GM18519 (cell line): Measurements from ENCODE around the gene DTD1.

Experiments used
- ATAC-seq: cut with Tn5 transposase; IDR thresholded peaks from one replicate; pipeline ENCODE4 v1.9.1; 2021; ENCODE audit warnings: mild to moderate bottlenecking, moderate library complexity; ENCODE audit not compliant: unreplicated experiment, low FRiP score

Gene DTD1

DNA sequence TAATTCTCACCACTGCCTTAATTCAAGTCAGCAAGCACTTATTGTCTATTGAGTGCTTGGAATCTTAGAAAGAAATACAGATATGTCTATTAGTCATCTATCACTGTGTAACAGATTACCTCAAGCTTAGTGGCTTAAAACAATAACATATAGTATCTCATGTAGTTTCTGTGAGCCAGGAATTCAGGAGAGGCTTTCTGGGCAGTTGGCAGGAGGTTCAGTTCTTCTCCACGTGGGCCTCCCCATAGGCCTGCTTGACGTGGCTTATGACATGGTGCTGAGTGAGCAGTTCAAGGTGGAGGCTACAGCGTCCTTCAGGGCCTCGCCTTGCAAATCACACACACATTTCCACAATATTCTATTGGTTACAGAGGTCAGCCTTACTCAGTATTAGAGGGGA lies 69.7 kb downstream of the DTD1 start:
- no peak for ATAC-seq

DNA sequence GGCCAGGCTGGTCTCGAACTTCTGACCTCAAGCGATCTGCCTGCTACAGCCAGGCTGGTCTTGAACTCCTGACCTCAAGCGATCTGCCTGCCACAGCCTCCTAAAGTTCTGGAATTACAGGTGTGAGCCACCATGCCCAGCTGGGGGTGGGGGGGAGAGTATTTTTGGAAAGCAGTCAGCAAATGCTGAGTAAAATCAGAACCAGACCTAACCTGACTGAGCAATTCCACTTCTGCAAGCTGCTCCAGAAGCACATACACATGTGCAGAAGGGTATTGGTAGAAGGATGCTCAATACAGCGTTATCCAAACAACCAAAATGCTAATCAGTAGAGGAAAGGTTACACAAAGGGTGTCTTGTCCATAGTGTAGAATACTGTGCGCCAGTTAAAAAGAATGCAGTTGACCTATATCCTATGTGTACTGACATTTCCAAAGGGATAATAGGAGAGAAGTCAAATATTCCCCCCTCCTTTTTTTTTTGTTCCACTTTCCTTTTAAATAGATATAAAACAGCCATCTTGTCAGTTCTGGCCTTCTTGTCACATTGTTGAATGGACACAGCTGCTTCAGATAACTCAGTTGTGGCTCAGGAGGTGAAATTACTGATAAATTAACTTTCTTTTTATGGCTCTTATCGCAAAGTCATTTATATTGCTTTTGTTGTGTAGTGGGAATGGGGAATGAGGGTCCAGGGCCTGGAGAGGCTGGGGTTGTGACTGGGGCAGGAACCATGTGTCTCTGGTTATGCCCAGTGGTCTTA lies 74.6 kb downstream of the DTD1 start:
- peak; percentile 42 for ATAC-seq

DNA sequence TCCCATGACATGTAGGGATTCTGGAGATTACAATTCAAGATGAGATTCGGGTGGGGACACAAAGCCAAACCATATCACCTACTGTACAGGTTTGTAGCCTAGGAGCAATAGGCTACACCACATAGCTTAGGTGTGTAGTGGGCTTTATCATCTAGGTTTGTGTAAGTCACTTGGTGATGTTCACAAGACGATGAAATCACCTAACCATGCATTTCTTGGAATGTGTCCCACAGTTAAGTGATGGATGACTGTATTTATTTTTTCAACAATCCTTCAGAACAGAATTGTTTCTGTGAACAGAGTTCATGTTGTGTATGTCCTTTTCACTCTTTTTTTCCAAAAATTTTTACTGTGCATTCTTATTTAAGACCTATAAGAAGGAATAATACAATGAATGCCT lies 76.1 kb downstream of the DTD1 start:
- ATAC-seq: no peak

DNA sequence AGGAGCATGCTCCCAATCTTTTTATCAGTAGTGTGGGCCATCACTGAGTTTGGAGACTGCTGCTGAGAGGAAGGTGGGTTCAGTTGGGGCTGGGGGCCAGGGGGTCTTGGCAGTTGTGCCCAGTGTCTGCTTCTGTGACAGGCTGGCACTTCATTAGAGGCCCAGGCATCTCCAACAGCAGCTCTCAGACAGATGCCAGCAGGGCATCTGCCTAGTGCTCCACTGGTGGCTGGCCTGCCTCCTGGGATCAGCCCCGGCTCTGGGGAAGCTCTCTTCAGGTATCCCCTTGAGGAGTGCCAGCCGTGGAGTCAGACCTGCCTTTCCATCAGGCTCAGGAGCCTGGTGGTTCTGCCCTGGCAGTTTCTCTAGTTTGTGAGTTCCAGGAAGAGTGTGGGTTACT lies 77.3 kb downstream of the DTD1 start:
- ATAC-seq: no peak

DNA sequence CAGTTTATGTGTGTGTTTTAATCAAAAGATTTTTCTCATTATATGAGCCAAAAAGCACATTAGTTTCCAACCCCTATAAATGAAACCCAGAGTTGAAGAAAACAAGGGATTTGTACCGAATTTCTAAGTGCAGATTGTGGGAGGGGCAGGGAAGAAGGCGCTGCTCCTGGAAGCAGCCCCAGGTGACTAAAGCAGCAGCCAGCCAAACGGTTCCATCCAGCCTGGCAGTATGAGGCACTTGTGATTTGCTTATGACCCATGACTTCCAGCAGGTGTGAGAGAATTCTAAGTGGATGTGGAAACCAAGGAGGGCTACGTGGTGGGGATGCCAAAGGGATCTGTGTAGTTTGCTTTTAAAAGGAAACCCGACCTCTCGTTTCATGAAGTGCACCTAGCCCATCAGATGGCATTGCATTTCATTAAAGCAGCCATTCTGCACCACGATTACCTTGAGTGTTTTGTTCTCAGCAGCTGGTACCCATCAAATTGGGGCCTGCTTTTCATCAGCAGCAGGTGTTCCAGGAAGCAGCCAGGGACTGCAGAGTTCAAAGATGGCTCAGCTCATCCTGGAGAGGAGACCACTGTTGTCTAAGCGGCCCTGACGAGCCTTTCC lies 79.1 kb downstream of the DTD1 start:
- no peak for ATAC-seq

DNA sequence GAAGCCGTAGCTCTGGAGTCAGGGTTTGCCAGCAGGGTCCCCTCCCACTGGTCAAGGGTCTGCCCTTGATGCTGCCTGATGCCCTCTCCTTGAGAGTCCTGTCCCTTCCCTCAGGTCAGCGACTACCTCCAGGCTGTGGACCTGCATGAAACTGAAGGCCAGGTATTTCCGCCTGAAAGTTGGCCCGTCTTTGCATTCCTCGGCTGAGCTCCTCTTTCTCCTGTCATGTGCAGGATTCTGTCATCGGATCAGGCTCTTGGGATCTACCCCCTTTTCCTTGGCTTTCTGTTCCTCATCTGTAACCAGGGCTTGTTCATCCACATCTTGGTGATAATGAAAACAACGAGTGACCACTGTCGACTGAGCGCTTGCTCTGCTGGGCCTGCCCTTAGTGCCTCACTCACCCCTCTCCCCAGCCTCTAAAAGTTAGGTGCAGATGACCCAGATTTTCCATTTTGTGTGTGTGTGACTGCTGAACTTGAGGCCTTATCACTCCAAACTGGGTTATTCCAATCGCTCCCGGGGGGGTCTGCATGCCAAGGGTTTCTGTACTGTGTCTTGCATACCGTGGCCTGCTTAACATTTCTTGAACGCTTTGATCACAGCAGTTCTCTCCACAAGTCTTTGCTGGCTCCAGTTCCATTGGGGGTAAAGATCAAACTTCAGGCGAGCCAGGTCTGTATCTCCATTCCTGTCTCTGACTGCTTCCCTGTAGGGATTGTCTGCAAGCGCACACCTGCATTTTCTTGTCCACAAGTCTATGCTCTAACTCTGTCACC lies 81.6 kb downstream of the DTD1 start:
- ATAC-seq: no peak

DNA sequence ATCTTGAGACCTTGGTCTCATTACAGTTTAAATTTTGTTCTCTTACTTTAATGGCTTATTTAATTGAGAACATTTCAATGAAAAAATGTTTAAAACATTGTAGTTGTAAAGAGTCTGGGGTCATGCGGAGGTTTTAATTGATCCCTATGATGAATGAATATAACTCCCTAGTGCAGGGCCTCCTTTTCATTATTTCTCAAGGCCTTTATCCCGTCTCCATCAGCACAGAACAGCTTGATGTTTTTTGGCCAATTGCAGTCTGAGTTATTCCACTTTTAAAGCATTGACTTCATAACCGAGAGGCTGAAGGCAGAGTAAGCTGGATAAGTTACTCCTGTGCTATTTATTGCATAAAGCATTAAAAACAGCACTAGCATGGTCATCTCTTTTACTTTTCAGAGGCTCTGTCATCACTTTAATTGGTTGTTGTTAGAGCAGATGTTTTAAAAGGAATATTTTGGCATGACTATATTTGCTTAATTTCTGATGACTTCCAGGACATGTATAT lies 83.4 kb downstream of the DTD1 start:
- ATAC-seq: no peak

DNA sequence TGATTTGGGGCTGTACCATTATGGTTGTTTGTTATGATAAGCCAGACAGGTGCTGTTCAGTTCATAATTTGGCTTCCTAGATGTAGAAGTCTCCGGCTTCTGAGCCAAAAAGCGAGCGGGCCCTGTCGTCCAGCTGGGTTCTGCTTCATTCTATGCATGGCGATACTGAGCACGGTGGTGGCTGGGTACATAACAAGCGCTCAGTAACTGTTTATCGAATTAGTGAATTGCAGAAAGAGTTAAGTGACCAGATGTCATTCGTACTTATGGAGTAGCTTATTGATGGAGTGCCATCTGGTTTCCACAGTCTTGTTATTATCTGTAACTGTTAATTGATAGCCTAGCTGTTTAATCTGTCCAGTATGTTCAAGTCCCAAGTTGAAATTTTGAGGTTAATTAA lies 85.0 kb downstream of the DTD1 start:
- ATAC-seq: no peak

DNA sequence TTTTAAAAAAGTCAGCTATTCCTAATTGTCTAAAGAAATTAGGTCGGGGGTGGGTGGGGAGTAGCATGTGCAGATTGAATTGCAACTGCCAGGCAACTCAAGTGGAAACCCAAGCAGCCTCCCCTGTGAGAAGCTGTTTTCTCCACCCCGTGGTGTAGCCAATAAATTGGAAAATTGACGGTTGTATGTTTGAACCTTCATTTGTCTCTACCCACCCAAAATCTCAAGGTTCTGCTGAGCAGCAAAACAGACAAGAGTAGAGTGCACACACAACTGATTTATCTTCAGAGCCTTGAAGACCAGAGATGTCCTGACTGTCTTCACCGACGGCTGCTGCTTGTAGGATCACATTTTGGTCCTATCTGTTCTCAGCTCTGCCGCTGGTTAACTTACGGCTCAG lies 88.5 kb downstream of the DTD1 start:
- no peak for ATAC-seq

DNA sequence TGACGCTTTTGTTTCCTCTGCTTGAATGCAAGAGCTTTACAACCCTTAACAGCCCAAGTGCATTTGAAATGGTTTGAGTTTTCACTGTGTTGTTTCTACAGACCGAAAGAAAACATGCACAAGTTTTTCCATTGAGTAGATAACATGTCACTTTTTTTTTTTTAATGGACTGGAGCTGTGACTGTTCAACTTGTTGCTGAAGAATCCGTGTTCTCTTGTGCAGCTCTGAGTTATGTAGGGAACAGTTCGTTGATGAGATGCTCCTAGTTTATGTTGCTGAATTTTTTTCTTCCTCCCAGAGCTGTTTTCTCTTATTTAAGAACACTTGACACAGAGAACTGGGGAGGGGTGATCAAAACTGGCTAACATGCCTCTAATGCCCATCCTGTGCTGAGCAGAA lies 89.3 kb downstream of the DTD1 start:
- no peak for ATAC-seq

DNA sequence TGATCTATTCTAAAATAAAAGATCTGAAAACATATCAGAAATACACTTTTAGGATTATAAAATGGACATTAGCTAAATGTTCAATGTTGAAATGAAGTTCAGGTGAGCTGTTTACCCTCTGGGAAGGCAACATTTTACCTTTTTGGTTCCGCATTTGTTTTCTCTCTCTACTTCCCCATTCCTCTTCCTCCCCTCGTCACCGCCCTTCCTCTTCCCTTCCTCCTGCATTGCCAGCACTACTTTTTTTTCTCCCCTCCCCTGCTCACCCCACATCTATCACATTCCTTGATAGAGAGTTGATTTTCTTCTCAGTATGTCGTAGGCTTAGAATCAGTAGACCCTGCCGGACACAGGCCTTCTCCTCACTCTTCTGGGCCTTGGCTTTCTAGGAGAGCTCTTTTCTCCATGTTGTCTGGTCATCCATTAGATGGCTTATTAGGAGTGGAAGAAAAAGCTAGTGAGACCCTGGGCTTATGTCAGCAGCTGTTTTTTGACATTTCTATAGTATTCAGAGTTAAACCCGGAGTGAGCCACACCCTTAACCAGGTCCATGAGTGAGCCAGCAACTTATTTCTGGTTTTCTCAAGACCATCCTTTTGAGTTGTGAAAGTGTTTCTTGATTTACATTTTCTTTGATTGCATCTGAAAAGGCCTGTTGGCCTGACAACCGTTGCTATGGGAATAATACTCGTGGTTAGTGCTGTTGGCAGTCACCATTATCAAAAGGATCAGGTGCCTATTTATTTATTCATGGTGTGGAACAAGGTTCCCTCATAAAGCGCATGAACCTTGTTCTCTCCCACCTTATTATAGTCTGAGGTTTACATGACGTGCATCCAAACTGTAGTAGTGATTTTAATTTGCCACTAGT lies 90.9 kb downstream of the DTD1 start:
- no peak for ATAC-seq

DNA sequence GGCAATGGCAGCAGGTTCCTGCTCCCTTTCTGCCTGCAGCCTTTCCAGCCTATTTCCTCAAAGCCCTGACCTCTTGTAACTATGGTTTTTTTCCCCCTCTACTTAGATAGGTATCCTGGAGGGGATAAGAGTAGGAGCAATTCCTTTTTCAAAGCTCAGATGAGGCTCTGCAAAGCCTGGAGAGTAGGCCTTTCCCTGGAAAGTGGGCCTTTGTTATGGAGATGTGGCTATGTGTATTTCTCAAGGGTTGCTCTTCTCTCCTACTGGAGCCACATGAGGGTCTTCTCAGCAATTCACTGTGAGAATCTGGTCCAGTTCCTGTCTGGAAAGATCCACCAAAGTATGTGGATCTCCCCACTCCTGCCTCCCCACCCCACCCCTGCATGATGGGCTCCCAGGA lies 96.0 kb downstream of the DTD1 start:
- no peak for ATAC-seq

DNA sequence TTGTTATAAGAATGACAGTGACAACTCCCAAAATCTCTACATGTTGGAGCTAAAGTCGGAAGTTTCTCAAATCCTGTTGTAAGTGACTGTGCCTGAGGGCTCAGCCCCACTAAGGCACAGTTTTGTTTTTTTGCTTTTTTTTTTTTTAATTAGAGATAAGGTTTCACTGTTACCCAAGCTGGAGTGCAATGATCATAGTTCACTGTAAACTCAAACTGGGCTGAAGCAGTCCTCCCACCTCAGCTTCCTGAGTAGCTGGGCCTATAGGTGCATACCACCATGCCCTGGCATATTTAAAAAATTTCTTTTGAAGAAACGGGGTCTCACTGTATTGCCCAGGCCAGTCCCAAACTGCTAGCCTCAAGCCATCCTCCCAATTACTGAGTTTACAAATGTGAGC lies 96.9 kb downstream of the DTD1 start:
- no peak for ATAC-seq

DNA sequence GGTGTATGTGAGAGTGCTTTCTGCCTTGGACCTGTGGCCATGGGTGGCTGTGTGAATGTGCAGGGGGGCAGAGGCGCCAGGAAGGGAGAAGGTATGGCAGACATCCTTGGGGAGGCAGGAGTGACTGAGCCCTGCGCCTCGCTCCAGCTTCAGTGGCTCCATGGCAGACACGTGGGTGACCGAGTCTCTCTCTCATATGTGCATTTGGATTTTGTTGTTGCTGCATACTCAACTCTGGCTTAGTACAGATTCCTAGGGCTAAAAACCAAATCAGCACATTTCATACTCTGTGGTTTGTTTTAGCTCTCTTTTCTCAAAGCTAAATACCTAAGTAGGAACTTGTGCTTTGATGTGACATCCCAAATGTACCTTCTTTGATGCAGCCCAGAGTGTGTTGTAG lies 97.6 kb downstream of the DTD1 start:
- ATAC-seq: no peak

DNA sequence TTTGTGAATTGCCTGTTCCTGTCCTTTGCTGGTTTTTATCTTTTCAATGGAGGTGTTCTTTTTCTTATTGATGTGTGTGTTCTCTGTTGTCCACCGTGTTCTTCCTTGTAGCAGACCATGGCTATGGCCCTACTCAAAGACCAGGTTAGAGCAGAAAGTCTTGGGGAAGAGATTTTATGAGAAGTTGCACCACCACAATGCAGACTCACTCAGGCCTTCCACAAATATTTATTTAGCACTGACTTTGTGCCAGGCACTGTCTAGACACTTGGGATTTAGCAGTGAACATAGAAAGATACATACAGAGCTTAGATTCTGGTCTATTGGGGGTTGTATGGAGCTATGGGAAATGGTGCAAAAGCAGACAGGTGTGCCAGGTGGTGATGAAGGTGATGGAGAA lies 98.8 kb downstream of the DTD1 start:
- no peak for ATAC-seq

DNA sequence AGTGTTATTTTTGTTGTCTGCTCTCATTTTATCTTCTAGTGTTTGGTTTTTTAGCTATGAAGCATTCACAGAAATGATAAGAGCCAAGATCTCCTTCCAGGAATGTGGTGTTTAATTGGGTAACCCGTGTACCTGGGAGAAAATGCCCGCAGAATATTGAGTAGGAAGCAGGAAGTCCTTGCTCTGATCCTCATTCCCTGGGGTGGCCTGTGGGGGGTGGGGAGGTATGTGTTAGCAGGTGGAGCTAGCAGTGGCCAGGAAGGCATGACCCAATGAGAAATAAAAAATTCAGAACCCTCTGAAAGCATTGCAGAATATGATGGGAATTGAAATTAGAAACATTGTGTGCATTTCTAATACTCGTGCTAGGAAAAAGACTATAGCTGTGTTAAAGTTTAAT lies 100.8 kb downstream of the DTD1 start:
- ATAC-seq: no peak

DNA sequence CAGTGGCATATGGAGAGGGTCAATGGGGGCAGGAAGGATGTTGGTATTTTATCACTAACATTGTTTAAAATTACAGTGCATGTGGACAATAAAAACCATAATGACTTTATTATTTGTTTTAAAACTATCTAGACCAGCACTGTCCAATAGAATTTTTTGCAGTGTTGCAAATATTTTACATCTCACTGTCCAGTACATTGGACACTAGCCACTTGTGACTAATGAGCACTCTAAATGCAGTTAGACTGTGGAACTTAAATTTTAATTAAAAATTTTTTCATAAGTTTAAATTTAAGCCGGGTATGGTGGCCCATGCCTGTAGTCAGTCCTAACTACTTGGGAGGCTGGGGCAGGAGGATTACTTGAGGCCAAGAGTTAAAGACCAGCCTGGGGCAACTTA lies 101.7 kb downstream of the DTD1 start:
- ATAC-seq: no peak

DNA sequence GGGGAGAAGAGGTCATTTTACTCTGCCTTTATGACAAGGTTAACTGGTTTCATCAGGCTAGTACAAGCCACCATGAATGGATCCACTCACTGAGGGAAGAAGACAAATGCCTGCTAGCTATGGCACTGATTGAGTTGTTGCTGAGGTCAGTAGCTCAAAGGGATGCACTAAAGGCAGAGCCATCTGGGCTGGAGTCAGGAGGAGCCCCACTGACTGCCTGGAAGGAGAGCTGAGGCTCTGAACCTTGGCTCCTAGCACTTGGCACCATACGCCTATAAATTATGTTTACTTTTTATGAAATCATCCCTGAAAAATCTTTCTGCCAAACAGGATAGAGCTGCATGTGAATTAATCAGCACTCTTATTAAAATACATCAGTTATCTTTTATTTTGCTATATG lies 104.6 kb downstream of the DTD1 start:
- no peak for ATAC-seq

DNA sequence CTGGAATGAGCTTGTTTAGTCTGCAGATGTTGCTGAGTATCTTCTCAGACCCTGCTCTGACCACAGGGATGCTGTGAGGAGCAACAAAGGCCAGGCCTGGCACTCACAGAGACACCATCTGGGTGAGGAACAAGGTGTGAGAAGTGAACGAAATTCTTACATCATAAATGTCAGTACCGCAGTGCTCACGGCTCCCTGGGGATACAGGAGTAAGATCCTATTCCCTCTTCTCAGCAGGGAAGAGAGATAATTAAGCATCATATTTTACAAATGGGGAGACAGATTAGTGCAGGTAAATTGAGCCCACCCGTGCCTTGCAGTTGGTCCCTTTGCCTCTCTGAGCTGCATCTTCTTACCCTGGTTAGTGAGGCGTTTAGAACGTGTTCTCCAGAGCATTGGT lies 106.2 kb downstream of the DTD1 start:
- ATAC-seq: no peak

DNA sequence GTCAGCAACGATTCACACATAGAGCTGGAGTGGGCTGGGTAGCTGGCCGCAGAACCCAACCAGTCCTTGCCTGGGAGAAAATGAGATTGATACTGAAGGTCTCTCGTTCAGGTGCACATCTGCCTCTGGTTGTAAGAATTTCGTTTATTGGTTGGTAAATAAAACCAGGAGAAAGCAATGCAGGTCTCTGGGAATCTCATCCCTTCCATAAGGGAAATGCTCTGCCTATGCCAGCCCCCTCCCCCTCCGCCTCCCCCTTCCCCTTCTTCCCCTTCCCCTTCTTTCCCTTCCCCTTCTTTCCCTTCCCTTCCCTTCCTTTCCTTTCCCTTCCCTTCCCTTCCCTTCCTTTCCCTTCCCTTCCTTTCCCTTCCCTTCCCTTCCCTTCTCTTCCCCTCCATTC lies 107.3 kb downstream of the DTD1 start:
- no peak for ATAC-seq
